Measurements from ENCODE around the gene WDR70. TPM values are rescaled to one million over a fixed set of nuclear protein-coding genes. Genes with fewer than 3 reads are reported as not detected.

Gene WDR70
- total and polyA plus RNA-seq, 2 donors (not counting 3 experiments of a cell fraction or from before 2014, with no cell fraction given): 6.7 to 37.3 TPM

- no peak overlapping the region for H2AFZ ChIP-seq (ENCODE audit: low read depth, low read length)
- H3K9me1 ChIP-seq (replicated peaks; ENCODE audit: control insufficient read depth, extremely low read depth, insufficient read depth, low read length): no peaks in the 10 kb centered on the region
- dilution Hi-C loops (cut with MboI; ENCODE audit: extremely low pct_ligation_motif_present, low sequenced_read_pairs) (no loop called here), intact Hi-C loops (cut with micrococcal nuclease) (no loop called here)
- H3K4me1 ChIP-seq (ENCODE audit: control insufficient read depth, extremely low read depth, insufficient read depth, low read length): no peaks in the 10 kb centered on the region
- no peak for DNase-seq (ENCODE audit: low read depth, low spot score)
- H3K4me3 ChIP-seq (replicated peaks in 1 of 3; ENCODE audit: insufficient read depth in 1 of 3, low read depth in 1 of 3, low read length in 3 of 3): no peak overlapping the region
- BruUV-seq (replicated peaks): no TSS peak
- TF ChIP-seq JUN (IDR thresholded peaks at IDR 0.05; ENCODE audit: borderline replicate concordance, insufficient read depth, insufficient read length, low read depth) (no peak), MYC (IDR thresholded peaks at IDR 0.05; ENCODE audit: low read depth, low read length) (no peak), GATA2 (IDR thresholded peaks at IDR 0.05; ENCODE audit: insufficient read depth, insufficient read length, low read depth, low read length) (no peak), POLR2AphosphoS5 (IDR thresholded peaks at IDR 0.05; ENCODE audit: insufficient read depth, low read depth, low read length) (no peak), EZH2 (IDR thresholded peaks at IDR 0.05; ENCODE audit: borderline replicate concordance, low read depth, low read length, severe bottlenecking) (no peak), POLR2A (IDR thresholded peaks at IDR 0.05; ENCODE audit: low read depth, low read length) (no peak), FOS (IDR thresholded peaks at IDR 0.05; ENCODE audit: borderline replicate concordance, insufficient read depth, low read length) (no peak), MAX (IDR thresholded peaks at IDR 0.05; ENCODE audit: insufficient read depth, insufficient read length) (no peak), CTCF (IDR thresholded peaks at IDR 0.05; ENCODE audit: extremely low read depth in 1 of 2, insufficient read depth in 1 of 2, low read depth in 1 of 2, low read length in 2 of 2) (no peak)
- no peaks in the 10 kb centered on the region for H3K36me3 ChIP-seq (ENCODE audit: control insufficient read depth in 2 of 2, extremely low read depth in 1 of 2, insufficient read depth in 2 of 2, low read length in 2 of 2)
- ChIA-PET POLR2A (no interaction called here), CTCF (interaction anchor here (1.0 kb wide), 2 partner anchors 20 to 156 kb away, joined by 3 read pairs; no protein-coding TSS in a partner anchor)
- H3K79me2 ChIP-seq (ENCODE audit: control insufficient read depth, insufficient read depth, low read length): no peaks in the 10 kb centered on the region
- H4K20me1 ChIP-seq (replicated peaks; ENCODE audit: control insufficient read depth, extremely low read depth, insufficient read depth, low read length): no peaks in the 10 kb centered on the region
- no peak overlapping the region for H3K4me2 ChIP-seq (ENCODE audit: insufficient read depth, low read length)
- no peaks in the 10 kb centered on the region for H3K27me3 ChIP-seq (ENCODE audit: control insufficient read depth in 2 of 2, insufficient read depth in 2 of 2, low read length in 2 of 2)
- FAIRE-seq: no peak
- no peak overlapping the region for H3K27ac ChIP-seq (ENCODE audit: insufficient read depth, low read depth, low read length)
- no peak overlapping the region for H3K9ac ChIP-seq (replicated peaks; ENCODE audit: extremely low read depth, insufficient read depth, low read length)
- no peaks in the 10 kb centered on the region for H3K9me3 ChIP-seq (replicated peaks; ENCODE audit: control insufficient read depth, insufficient read depth, low read length)
These were observed 189.8 kb downstream of the WDR70 start for GRCh38 chr5:37568893-37569292.
